GM19238 (cell line): ENCODE data around the gene KCNT1.

ENCODE experiments used
- DNase-seq: peaks from one replicate; pipeline ENCODE4 v3.0.0; 2011; ENCODE audit warnings: low spot score; ENCODE audit not compliant: insufficient read length

KCNT1 gene

DNA sequence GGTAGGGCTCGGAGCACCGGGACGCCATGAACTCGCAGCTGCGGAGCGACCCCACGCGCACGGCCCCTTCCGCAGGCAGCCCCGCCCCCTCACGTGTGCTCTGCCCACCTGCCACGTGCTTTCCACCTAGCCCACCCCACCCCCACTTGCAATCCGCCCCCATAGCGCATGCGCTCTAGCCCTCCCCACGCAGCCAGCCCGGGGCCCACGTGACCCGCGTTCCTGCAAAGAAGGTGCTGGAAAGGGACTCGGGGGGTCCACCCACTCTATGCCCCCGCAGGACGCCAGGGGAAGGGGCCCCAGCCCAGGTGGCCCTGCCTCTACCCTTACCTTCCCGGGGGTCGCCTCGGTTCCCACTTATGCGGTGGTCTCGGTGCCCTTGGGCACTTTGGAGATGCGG lies 2.5 kb upstream of the KCNT1 start, which contains the start of gene SOHLH1:
Gene SOHLH1 (minus strand): TSS at position 42 of the 400 bp plus-strand sequence. CDS start 14 bp downstream, at position 28.
- no peak for DNase-seq

DNA sequence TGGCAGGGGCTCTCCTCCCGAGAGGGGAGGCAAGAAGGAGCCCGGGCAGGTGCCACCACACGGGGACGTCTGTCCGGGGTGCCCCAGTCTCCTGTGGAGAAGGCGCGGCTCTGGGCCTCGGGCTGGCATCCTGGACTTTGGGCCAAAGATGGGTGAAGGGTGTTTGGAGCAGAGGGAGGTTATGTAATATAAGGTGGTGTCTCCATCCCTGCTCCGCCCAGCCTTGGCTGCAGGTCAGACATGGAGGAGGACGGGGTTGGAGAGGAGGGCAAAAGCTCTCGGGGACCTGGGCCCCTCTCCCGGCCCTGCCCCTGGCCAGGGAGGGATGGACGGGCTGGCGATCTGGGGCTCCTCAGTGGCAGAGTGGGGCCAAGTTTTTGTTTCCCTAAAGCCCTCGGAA lies 1.5 kb upstream of the KCNT1 start:
- DNase-seq = no peak

- no peak for DNase-seq
These were observed 672 bp upstream of the KCNT1 start for GRCh38 chr9:135701067-135701958.

DNA sequence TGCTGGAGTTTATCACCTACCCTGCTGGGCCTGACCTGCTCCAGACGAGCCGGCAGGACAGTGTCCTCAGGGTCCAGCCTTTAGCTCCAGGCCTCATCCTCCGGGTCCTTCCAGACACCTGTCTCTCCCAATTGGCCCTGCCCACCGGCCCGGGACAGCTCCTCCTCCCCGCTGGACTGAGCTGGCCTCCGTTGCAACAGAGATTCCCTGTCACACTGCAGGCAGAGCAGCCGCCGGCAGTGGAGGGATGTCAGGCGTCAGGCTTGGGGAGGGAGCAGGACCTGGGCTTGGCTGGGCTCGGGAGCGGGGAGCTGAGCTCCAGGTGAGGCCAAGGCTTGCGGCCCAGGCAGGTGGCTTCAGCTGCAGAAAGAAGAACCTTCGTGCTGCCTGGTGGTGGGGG lies 1.7 kb downstream of the KCNT1 start:
- no peak for DNase-seq

DNA sequence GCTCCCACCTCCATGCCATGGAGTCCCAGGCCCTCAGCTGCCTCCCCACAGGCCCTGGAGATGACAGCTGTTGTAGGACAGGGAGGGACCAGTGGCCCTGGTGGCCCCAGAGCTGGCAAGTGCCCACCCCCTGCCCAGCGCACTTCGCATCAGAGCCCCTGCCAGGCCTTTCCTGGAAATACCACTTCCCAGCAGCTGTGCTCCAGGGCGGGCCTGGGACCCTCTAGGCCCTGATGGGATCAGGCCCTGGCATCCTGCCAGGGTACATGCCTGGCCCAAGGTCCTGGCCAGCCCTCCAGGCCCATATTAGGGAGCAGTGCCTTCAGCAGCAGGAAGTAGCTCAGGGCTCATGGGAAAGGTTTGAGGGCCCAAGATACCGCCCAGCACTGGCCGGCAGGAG lies 2.5 kb downstream of the KCNT1 start:
- no peak for DNase-seq

- DNase-seq = no peak
These were observed 3.4 kb downstream of the KCNT1 start for GRCh38 chr9:135705376-135705775.

- no peak for DNase-seq
These were observed 4.3 kb downstream of the KCNT1 start for GRCh38 chr9:135706288-135706687.

- DNase-seq = no peak
These were observed 5.5 kb downstream of the KCNT1 start for GRCh38 chr9:135707252-135708138.

GRCh38 chr9:135708164-135708563 lies 6.2 kb downstream of the KCNT1 start:
- DNase-seq = no peak

DNA sequence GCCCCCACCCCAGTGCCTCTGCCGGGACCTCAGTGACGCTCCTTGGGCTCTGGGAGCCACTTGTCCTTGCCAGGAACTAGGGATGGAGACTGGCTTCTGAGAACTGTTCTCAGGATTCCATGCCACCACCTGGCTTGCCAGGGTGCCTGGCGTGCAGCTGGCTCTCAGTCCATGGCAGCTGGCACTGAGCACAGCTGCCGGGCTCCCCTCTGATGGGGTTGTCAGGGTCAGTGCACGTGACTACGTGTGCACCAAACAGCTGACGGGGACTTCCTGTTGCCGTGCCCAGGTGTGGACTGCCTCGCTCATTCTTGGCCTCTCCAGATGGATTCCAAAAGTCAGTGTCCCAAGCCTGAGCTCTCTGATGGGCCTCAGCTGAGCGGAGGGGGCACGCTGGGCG lies 9.4 kb downstream of the KCNT1 start:
- DNase-seq = no peak

DNA sequence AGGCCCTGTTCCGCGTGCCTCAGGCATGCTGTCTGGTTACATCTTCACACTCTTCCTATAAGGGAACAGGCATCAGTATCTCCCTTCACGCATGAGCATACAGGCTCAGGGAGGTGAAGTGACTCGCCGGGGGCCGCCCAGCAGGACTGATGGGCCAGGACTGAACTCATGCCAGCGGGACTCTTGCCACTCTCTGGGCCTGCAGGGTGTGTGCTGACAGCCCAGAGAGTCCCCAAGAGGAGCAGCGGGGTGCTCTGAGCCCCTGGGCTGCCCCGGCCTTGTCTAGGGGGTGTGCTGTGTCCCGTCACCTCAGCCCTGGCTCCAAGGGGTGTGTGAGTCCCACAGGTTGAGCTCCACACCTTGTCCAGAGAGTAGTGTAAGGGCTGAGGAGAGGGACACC lies 9.9 kb downstream of the KCNT1 start:
- no peak for DNase-seq

GRCh38 chr9:135712613-135713295 lies 10.8 kb downstream of the KCNT1 start:
- DNase-seq = no peak

GRCh38 chr9:135714242-135715055 lies 12.5 kb downstream of the KCNT1 start:
- no peak for DNase-seq

DNA sequence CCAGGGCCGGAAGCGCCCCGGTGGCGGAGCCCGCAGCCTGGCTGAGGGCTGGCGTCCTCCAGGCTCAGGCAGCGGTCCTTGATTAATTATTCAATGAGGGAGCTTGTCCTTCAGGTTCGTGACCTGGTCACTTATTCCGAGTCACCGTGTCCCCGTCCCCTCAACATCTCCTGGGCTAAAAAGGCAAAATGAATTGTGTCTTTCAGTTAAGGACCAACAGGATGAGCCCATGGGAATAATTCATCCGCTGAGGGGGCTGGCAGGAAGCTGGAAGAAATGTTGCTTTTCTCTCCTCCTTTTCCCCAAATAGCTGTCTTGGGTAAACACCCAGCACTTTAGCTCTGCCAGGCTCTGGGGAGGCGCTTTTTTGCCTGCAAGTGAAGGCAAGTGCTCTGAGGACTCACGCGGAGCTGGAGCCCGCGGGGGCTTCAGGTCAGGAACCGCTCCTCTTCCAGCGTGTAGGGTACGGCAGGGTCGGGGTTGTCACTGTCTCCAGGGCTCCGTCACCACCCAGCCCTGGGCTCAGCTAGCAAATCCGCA lies 13.1 kb downstream of the KCNT1 start:
- DNase-seq = no peak

GRCh38 chr9:135716045-135716444 lies 14.1 kb downstream of the KCNT1 start:
- DNase-seq = no peak

- DNase-seq = no peak
These were observed 15.4 kb downstream of the KCNT1 start for GRCh38 chr9:135717410-135717809.

DNA sequence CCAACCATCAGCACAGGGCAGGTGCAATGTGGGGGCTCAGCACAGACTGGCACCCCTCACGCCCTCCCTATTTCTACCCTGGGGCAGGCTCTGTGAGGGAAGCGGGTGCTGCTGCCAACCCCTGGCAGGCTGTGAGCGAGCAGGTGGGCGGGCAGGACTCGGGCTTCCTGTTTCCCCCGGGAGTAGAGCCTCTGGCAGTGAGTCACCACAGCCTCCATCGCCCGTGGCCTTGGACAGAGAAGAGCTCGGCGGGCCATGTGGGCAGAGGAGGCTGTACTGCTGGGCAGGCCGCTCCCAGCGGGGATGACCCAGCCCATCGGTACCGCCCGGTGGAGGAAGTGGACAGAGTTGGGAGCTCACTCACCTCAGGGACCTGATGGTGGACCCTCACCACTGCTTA lies 16.6 kb downstream of the KCNT1 start:
- DNase-seq = no peak

GRCh38 chr9:135719472-135719871 lies 17.5 kb downstream of the KCNT1 start:
- DNase-seq = no peak

DNA sequence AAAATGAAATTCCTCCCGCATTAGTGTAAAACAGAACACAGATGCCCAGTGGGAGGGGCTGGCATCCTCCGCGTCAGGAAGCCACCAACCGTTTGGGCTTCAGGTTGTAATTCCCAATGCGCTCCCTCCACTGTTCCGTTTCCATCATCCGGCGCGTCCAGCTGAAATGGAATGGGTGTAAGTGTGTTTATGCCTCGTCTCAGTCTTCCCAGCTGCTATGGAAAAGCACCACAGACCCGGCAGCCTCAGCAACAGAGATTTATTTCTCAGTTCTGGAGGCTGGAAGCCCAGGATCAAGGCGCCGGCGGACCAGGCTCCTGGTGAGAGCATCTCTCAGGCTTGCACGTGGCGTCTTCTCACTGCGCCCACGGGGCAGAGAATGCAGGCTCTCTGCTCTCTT lies 20.4 kb downstream of the KCNT1 start:
- DNase-seq = no peak

DNA sequence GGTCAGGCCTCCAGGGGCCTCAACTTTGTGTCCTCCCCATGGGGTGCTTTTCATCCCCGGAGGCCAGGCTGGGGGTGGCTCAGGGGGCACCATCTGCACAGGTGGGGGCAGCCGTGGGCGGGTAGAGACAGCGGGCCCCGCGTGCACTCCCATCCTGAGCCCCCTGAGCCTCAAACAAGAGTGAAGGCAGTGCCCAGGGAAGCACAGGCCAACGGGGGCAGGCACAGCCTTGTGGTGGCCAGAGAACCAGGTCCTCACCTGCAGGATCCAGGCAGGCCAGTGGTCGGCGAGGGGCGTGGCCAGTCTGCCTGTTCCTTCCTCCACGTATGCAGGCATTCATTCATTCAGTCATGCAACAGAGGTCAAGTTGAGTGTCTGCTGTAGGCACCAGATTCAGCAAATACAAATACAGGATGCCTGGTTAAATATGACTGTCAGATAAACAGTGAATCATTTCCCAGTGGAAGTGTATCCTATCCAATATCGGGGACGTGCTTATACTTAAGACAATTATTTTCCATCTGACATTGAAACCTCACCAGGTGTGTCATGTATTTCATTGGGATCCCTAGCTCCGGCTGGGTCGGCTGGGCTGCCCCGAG lies 22.3 kb downstream of the KCNT1 start:
- DNase-seq = no peak
